Duodenal mucosa (tissue), 2 donors: ENCODE data around the gene SYTL5.
"Not testable (repeated sequence)": the region's sequence is repeated elsewhere in the genome, so short reads cannot be mapped to it uniquely, and the experiment has no call there.

Experiments used
- H3K27ac ChIP-seq: one replicate; pipeline ENCODE4 v1.7.0; 2013; ENCODE audit warnings: low read depth, low read length
- H3K27me3 ChIP-seq, 2 donors: one replicate each; pipeline ENCODE4 v1.7.0; 2013; ENCODE audit warnings: low read length in 2 of 2, control low read depth in 1 of 2; ENCODE audit not compliant: insufficient read depth in 2 of 2, control insufficient read depth in 1 of 2
- H3K36me3 ChIP-seq, 2 donors: one replicate each; pipeline ENCODE4 v1.7.0; 2013; ENCODE audit warnings: low read length in 2 of 2, control low read depth in 1 of 2; ENCODE audit not compliant: insufficient read depth in 2 of 2, control insufficient read depth in 1 of 2
- H3K4me1 ChIP-seq, 2 donors: one replicate each; pipeline ENCODE4 v1.7.0; 2013; ENCODE audit warnings: low read length in 2 of 2, control low read depth in 1 of 2; ENCODE audit not compliant: insufficient read depth in 2 of 2, control insufficient read depth in 1 of 2
- H3K4me3 ChIP-seq, 2 donors: one replicate each; pipeline ENCODE4 v1.7.0; 2013; ENCODE audit warnings: low read length in 2 of 2, low read depth in 1 of 2
- H3K9ac ChIP-seq, 2 donors: one replicate each; pipeline ENCODE4 v1.7.0; 2013; ENCODE audit warnings: low read length in 2 of 2, low read depth in 1 of 2
- H3K9me3 ChIP-seq, 2 donors: one replicate each; pipeline ENCODE4 v1.7.0; 2013; ENCODE audit warnings: low read length in 2 of 2, control low read depth in 1 of 2; ENCODE audit not compliant: control insufficient read depth in 1 of 2

SYTL5 gene

GRCh38 chrX:37991303-37991702 is 15.1 kb upstream of the SYTL5 start:
- not testable (repeated sequence) for H3K36me3 ChIP-seq, H3K27ac ChIP-seq, H3K9me3 ChIP-seq, H3K4me1 ChIP-seq, H3K9ac ChIP-seq, H3K4me3 ChIP-seq, H3K27me3 ChIP-seq

GRCh38 chrX:37993176-37993575 is 13.2 kb upstream of the SYTL5 start:
- no peaks in the 10 kb centered on the region for H3K36me3 ChIP-seq
- H3K27ac ChIP-seq: no peak overlapping the region
- no peaks in the 10 kb centered on the region for H3K4me1 ChIP-seq
- no peak overlapping the region for H3K9ac ChIP-seq
- no peaks in the 10 kb centered on the region for H3K27me3 ChIP-seq
- H3K9me3 ChIP-seq: no peaks in the 10 kb centered on the region
- H3K4me3 ChIP-seq: no peak overlapping the region

- no peak overlapping the region for H3K9ac ChIP-seq
- no peak overlapping the region for H3K27ac ChIP-seq
- H3K36me3 ChIP-seq: no peaks in the 10 kb centered on the region
- H3K27me3 ChIP-seq: no peaks in the 10 kb centered on the region
- H3K9me3 ChIP-seq: no peaks in the 10 kb centered on the region
- no peak overlapping the region for H3K4me3 ChIP-seq
- H3K4me1 ChIP-seq: no peaks in the 10 kb centered on the region
Measured at GRCh38 chrX:37993837-37994619, 12.3 kb upstream of the SYTL5 start.

- no peaks in the 10 kb centered on the region for H3K36me3 ChIP-seq
- H3K4me3 ChIP-seq: no peak overlapping the region
- no peak overlapping the region for H3K27ac ChIP-seq
- H3K9me3 ChIP-seq: no peaks in the 10 kb centered on the region
- no peak overlapping the region for H3K9ac ChIP-seq
- H3K27me3 ChIP-seq: no peaks in the 10 kb centered on the region
- no peaks in the 10 kb centered on the region for H3K4me1 ChIP-seq
Measured at GRCh38 chrX:37995428-37995827, 10.9 kb upstream of the SYTL5 start.

GRCh38 chrX:37997096-37997495 is 9.3 kb upstream of the SYTL5 start:
- H3K4me3 ChIP-seq: no peak overlapping the region
- H3K9me3 ChIP-seq: no peaks in the 10 kb centered on the region
- no peaks in the 10 kb centered on the region for H3K27me3 ChIP-seq
- no peaks in the 10 kb centered on the region for H3K4me1 ChIP-seq
- H3K9ac ChIP-seq: no peak overlapping the region
- no peaks in the 10 kb centered on the region for H3K36me3 ChIP-seq
- no peak overlapping the region for H3K27ac ChIP-seq

- H3K9ac ChIP-seq: no peak overlapping the region
- no peaks in the 10 kb centered on the region for H3K9me3 ChIP-seq
- no peaks in the 10 kb centered on the region for H3K27me3 ChIP-seq
- no peak overlapping the region for H3K27ac ChIP-seq
- H3K36me3 ChIP-seq: no peaks in the 10 kb centered on the region
- no peak overlapping the region for H3K4me3 ChIP-seq
- no peaks in the 10 kb centered on the region for H3K4me1 ChIP-seq
Measured at GRCh38 chrX:37998586-37999262, 7.6 kb upstream of the SYTL5 start.

GRCh38 chrX:38000706-38001105 is 5.6 kb upstream of the SYTL5 start:
- Histone ChIP-seq H3K27me3 (no peaks in the 10 kb centered on the region), H3K27ac (no peak overlapping the region), H3K9ac (no peak overlapping the region), H3K4me3 (no peak overlapping the region), H3K9me3 (no peaks in the 10 kb centered on the region), H3K4me1 (no peaks in the 10 kb centered on the region), H3K36me3 (no peaks in the 10 kb centered on the region)

- H3K27me3 ChIP-seq: no peaks in the 10 kb centered on the region
- no peak overlapping the region for H3K9ac ChIP-seq
- no peaks in the 10 kb centered on the region for H3K9me3 ChIP-seq
- H3K4me3 ChIP-seq: no peak overlapping the region
- no peaks in the 10 kb centered on the region for H3K36me3 ChIP-seq
- no peaks in the 10 kb centered on the region for H3K4me1 ChIP-seq
- no peak overlapping the region for H3K27ac ChIP-seq
Measured at GRCh38 chrX:38004046-38004445, 2.3 kb upstream of the SYTL5 start.

GRCh38 chrX:38006778-38007177 is 425 bp downstream of the SYTL5 start:
- Histone ChIP-seq H3K27me3 (no peaks in the 10 kb centered on the region), H3K27ac (no peak overlapping the region), H3K4me3 (no peak overlapping the region), H3K9ac (no peak overlapping the region), H3K9me3 (no peaks in the 10 kb centered on the region), H3K36me3 (no peaks in the 10 kb centered on the region), H3K4me1 (no peaks in the 10 kb centered on the region)

- Histone ChIP-seq H3K27me3 (no peaks in the 10 kb centered on the region), H3K9me3 (no peaks in the 10 kb centered on the region), H3K9ac (no peak overlapping the region), H3K4me1 (no peaks in the 10 kb centered on the region), H3K36me3 (no peaks in the 10 kb centered on the region), H3K27ac (no peak overlapping the region), H3K4me3 (no peak overlapping the region)
Measured at GRCh38 chrX:38008658-38009057, 2.3 kb downstream of the SYTL5 start.
